Smooth muscle cell (in vitro differentiated cells): ENCODE data around the gene MESP1. TPM values are rescaled to one million over a fixed set of nuclear protein-coding genes. Genes with fewer than 3 reads are reported as not detected.

ENCODE experiments used
- DNase-seq: peaks from one replicate; lab custom pipeline; 2025; ENCODE audit not compliant: unreplicated experiment; lab: John Stamatoyannopoulos, UW
- H2AFZ ChIP-seq: fragments of 200-600 bp; sonication (generic); 2 replicates; pipeline ENCODE4 v1.6.0; 2016; ENCODE audit warnings: antibody characterized with exemption, low read depth, mild to moderate bottlenecking
- H3F3A ChIP-seq: fragments of 200-600 bp; sonication (generic); 2 replicates; pipeline ENCODE4 v1.6.0; 2017; ENCODE audit warnings: antibody characterized with exemption, low read depth
- H3K27ac ChIP-seq: fragments of 200-600 bp; sonication (generic); 2 replicates; pipeline ENCODE4 v1.5.1; 2016; ENCODE audit warnings: low read depth, mild to moderate bottlenecking
- H3K27me3 ChIP-seq: fragments of 200-600 bp; sonication (generic); 2 replicates; pipeline ENCODE4 v1.6.1; 2016; ENCODE audit warnings: low read depth, mild to moderate bottlenecking
- H3K36me3 ChIP-seq: fragments of 200-600 bp; sonication (generic); 2 replicates; pipeline ENCODE4 v1.5.1; 2016; ENCODE audit warnings: low read depth
- H3K4me1 ChIP-seq: fragments of 200-600 bp; sonication (generic); 2 replicates; pipeline ENCODE4 v1.5.1; 2016; ENCODE audit warnings: low read depth
- H3K4me2 ChIP-seq: fragments of 200-600 bp; sonication (generic); 2 replicates; pipeline ENCODE4 v1.6.0; 2016; ENCODE audit warnings: mild to moderate bottlenecking
- H3K4me3 ChIP-seq: fragments of 200-600 bp; sonication (generic); 2 replicates; pipeline ENCODE4 v1.5.1; 2016; ENCODE audit warnings: mild to moderate bottlenecking
- H3K79me2 ChIP-seq: fragments of 200-600 bp; sonication (generic); 2 replicates; pipeline ENCODE4 v1.6.0; 2016; ENCODE audit warnings: low read depth, mild to moderate bottlenecking
- H3K9ac ChIP-seq: fragments of 200-600 bp; sonication (generic); 2 replicates; pipeline ENCODE4 v1.6.0; 2016; ENCODE audit warnings: low read depth
- H3K9me3 ChIP-seq: fragments of 200-600 bp; sonication (generic); replicated peaks from 2 replicates; pipeline ENCODE4 v1.5.1; 2016; ENCODE audit warnings: low read depth
- H4K20me1 ChIP-seq: fragments of 200-600 bp; sonication (generic); 2 replicates; pipeline ENCODE4 v1.6.0; 2016; ENCODE audit warnings: low read depth
- WGBS: methylation state at CpG from one replicate; pipeline ENCODE4 v1.1.7; 2016; ENCODE audit warnings: low lambda C conversion rate; 5-methylcytosine and 5-hydroxymethylcytosine counted together
- polyA plus RNA-seq: library from polyadenylated mRNA; unstranded; fragments of >200 nt; fragmentation: Nextera tagmentation; extraction: Ambion mirVana; gene quantifications from 2 replicates; pipeline ENCODE4 v1.2.1, GENCODE V29; 2016
- total RNA-seq: library from RNA; depleted of rRNA; stranded (reverse); fragments of >200 nt; gene quantifications from 2 replicates; pipeline ENCODE4 v1.2.3, GENCODE V29; 2014
- TF ChIP-seq, protein P1 (sequence below): fragments of 200-600 bp; sonication (generic); IDR thresholded peaks from 2 replicates; pipeline ENCODE4 v1.5.1; 2017; ENCODE audit warnings: borderline replicate concordance, mild to moderate bottlenecking, antibody characterized with exemption; ENCODE audit not compliant: insufficient read depth, poor library complexity, severe bottlenecking

MESP1 gene
- total and polyA plus RNA-seq, 2 experiments from 2014 or later = 0.67 TPM; not detected in 1

DNA sequence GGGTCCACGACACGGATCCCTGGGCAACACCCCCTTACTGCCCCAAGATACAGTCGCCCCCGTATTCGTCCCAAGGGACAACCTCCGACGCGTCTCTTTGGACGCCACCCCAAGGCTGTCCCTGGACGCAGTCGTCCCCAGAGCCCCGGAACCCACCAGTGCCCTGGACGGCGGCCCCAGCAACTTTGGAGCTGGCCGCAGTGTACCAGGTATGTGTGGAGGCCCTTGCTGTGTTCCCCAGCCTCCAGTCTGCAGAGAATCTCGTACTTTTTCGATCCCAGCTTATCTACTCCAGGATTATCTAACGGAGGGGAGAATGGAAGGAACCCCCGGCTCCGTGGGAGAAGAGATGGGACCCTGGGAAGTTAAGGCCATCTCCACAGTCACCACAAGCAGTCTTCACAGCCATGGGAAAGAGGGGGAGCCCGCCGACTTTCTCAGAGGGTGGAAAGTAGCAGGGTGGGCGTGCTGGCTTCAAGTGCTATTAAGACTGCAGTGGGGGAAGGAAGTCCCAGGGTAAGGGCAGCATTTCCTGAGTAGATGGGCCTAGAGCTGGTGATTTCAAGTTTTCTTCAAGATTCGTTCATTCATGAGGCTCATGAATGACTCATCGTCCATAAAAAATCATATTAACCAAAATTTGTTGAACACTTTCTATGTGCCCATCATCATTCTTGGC lies 26.2 kb upstream of the MESP1 start:
- Histone ChIP-seq H3F3A (peaks cover 9% of the 10 kb centered on the region), H3K9me3 (no peaks in the 10 kb centered on the region), H3K4me1 (peaks cover 8% of the 10 kb centered on the region), H3K36me3 (no peaks in the 10 kb centered on the region), H3K4me2 (no peak overlapping the region), H2AFZ (no peak overlapping the region), H3K27me3 (no peaks in the 10 kb centered on the region), H3K9ac (no peak overlapping the region), H3K4me3 (no peak overlapping the region), H3K79me2 (no peaks in the 10 kb centered on the region), H4K20me1 (no peaks in the 10 kb centered on the region), H3K27ac (no peak overlapping the region)
- 81% methylated on average over 25 of the region's 25 CpGs for WGBS
- TF ChIP-seq, protein P1, sequence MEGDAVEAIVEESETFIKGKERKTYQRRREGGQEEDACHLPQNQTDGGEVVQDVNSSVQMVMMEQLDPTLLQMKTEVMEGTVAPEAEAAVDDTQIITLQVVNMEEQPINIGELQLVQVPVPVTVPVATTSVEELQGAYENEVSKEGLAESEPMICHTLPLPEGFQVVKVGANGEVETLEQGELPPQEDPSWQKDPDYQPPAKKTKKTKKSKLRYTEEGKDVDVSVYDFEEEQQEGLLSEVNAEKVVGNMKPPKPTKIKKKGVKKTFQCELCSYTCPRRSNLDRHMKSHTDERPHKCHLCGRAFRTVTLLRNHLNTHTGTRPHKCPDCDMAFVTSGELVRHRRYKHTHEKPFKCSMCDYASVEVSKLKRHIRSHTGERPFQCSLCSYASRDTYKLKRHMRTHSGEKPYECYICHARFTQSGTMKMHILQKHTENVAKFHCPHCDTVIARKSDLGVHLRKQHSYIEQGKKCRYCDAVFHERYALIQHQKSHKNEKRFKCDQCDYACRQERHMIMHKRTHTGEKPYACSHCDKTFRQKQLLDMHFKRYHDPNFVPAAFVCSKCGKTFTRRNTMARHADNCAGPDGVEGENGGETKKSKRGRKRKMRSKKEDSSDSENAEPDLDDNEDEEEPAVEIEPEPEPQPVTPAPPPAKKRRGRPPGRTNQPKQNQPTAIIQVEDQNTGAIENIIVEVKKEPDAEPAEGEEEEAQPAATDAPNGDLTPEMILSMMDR = no peak
- no peak for DNase-seq

DNA sequence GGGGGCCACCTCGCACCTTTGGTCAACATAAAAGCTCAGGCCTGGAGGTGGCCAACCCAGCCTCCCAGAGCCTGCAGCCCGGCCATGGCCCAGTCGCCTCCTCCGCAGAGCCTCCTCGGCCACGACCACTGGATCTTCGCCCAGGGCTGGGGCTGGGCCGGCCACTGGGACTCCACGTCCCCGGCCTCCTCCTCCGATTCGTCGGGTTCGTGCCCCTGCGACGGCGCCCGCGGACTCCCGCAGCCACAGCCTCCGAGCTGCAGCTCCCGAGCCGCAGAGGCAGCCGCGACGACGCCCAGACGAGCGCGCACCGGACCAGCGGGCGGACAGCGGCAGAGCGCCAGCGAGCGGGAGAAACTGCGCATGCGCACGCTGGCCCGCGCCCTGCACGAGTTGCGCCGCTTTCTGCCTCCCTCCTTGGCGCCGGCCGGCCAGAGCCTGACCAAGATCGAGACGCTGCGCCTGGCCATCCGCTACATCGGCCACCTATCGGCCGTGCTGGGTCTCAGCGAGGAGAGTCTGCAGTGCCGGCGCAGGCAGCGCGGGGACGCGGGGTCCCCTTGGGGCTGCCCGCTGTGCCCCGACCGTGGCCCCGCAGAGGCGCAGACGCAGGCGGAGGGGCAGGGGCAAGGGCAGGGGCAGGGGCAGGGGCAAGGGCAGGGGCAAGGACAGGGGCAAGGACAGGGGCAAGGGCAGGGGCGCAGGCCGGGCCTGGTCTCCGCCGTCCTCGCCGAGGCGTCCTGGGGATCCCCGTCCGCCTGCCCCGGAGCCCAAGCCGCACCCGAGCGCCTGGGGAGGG lies 25.4 kb upstream of the MESP1 start, which contains the start of gene MESP2:
MESP2 (plus strand) TSS at position 59 of the 799 bp plus-strand sequence; CDS start at position 85, 26 bp downstream.
- no peaks in the 10 kb centered on the region for H3K36me3 ChIP-seq
- peak within 1 kb of the TSS; percentile 87 for H3K4me2 ChIP-seq
- no peak within 1 kb of the TSS for H3K27ac ChIP-seq
- no peaks in the 10 kb centered on the region for H3K79me2 ChIP-seq
- peak; percentile 38 for DNase-seq
- H3F3A ChIP-seq = peaks cover 7% of the 10 kb centered on the region
- no peak within 1 kb of the TSS for H3K9ac ChIP-seq
- H3K4me1 ChIP-seq = peaks cover 8% of the 10 kb centered on the region
- 16% methylated on average over 77 of the region's 82 CpGs for WGBS
- TF ChIP-seq, protein P1 = peak; percentile 20
- H3K9me3 ChIP-seq = no peaks in the 10 kb centered on the region
- H3K4me3 ChIP-seq = peak within 1 kb of the TSS; percentile 45
- H3K27me3 ChIP-seq = no peaks in the 10 kb centered on the region
- peak within 1 kb of the TSS; percentile 89 for H2AFZ ChIP-seq
- H4K20me1 ChIP-seq = no peaks in the 10 kb centered on the region

DNA sequence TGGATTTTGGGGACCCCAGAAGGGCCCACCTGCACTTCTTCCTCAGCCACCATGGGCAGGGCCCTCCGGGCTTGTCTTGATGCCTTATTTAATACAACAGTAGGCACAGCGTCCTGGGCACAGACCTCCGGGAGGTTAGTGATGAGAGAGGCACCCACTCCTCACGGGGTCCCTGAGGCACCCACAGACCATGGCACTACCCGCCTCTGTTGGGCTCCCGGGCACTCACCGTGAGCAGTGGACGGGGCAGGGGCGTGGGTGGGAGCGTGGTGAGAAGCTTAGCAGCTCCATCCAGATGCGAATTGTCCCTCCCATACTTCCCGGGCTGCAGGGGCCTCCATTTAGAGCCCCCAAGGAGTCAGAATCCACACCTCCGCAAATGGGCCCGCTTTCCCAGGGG lies 24.8 kb upstream of the MESP1 start:
- peak overlapping the region; percentile 89 for H2AFZ ChIP-seq
- no peaks in the 10 kb centered on the region for H3K9me3 ChIP-seq
- H3F3A ChIP-seq = peaks cover under 1% of the 10 kb centered on the region
- H4K20me1 ChIP-seq = no peaks in the 10 kb centered on the region
- no peak overlapping the region for H3K9ac ChIP-seq
- WGBS = 91% methylated on average over 14 of the region's 14 CpGs
- peak overlapping the region; percentile 45 for H3K4me3 ChIP-seq
- H3K79me2 ChIP-seq = no peaks in the 10 kb centered on the region
- H3K36me3 ChIP-seq = no peaks in the 10 kb centered on the region
- no peak overlapping the region for H3K27ac ChIP-seq
- DNase-seq = no peak
- H3K4me2 ChIP-seq = peak overlapping the region; percentile 87
- TF ChIP-seq, protein P1 = no peak
- H3K27me3 ChIP-seq = no peaks in the 10 kb centered on the region
- H3K4me1 ChIP-seq = peaks cover 8% of the 10 kb centered on the region
